H1 (cell line): Measurements from ENCODE around the gene GRM8. TPM values are rescaled to one million over a fixed set of nuclear protein-coding genes. Genes with fewer than 3 reads are reported as not detected.

Experiments used
- CTCF ChIA-PET: fragments of 300-600 bp; sonication (Branson Sonifier 250); formaldehyde crosslinking; loops from one replicate; lab custom pipeline; 2021; ENCODE audit not compliant: partially characterized antibody; lab: Charles Lee
- POLR2A ChIA-PET: fragments of 300-600 bp; sonication (Branson Sonifier 250); formaldehyde crosslinking; loops from one replicate; lab custom pipeline; 2021; ENCODE audit warnings: inconsistent platforms; ENCODE audit not compliant: partially characterized antibody; lab: Charles Lee
- DNase-seq, 2 experiments: peaks; one replicate each; pipeline versions ENCODE4 v3.0.0 to v3.0.0-alpha.2; 2010 to 2022; ENCODE audit warnings: low spot score in 2 of 2, low read depth in 1 of 2, mixed read lengths in 1 of 2
- FAIRE-seq: peaks from 2 replicates; lab custom pipeline; 2011; peaks lifted over from hg19 to GRCh38; lab: Jason Lieb, UNC
- H2AFZ ChIP-seq: 2 replicates; pipeline ENCODE4 v1.8.1; 2012; ENCODE audit warnings: low read length, inconsistent platforms
- H2AK5ac ChIP-seq: 2 replicates; pipeline ENCODE4 v1.6.1; 2013; ENCODE audit warnings: low read depth, low read length
- H2BK120ac ChIP-seq: replicated peaks from 2 replicates; pipeline ENCODE3; 2013; ENCODE audit warnings: low read depth, low read length, inconsistent platforms
- H2BK12ac ChIP-seq: 2 replicates; pipeline ENCODE4 v1.6.1; 2013; ENCODE audit warnings: low read depth, low read length
- H2BK15ac ChIP-seq: 2 replicates; pipeline ENCODE4 v1.6.1; 2013; ENCODE audit warnings: low read length
- H2BK20ac ChIP-seq: 2 replicates; pipeline ENCODE4 v1.6.1; 2013; ENCODE audit warnings: low read length
- H2BK5ac ChIP-seq: 2 replicates; pipeline ENCODE4 v1.6.1; 2013; ENCODE audit warnings: low read depth, low read length
- H3K14ac ChIP-seq: 2 replicates; pipeline ENCODE4 v1.6.1; 2013; ENCODE audit warnings: inconsistent platforms; ENCODE audit not compliant: insufficient read length
- H3K18ac ChIP-seq: 2 replicates; pipeline ENCODE4 v1.6.1; 2013; ENCODE audit warnings: low read length; ENCODE audit errors: extremely low read depth
- H3K23ac ChIP-seq: 2 replicates; pipeline ENCODE4 v1.6.1; 2013; ENCODE audit warnings: inconsistent platforms; ENCODE audit not compliant: insufficient read length
- H3K23me2 ChIP-seq: 2 replicates; pipeline ENCODE4 v1.6.1; 2013; ENCODE audit warnings: low read depth, low read length
- H3K27ac ChIP-seq: 2 replicates; pipeline ENCODE4 v1.6.1; 2011; ENCODE audit warnings: low read depth, low read length, inconsistent platforms
- H3K27me3 ChIP-seq, 4 experiments: replicated peaks in 1 of 4; 1 replicate in 1 of 4; 2 replicates in 3 of 4; pipeline versions ENCODE4 v1.6.1 to v1.8.1; 2011 to 2013; ENCODE audit warnings: low read length in 3 of 4, mild to moderate bottlenecking in 3 of 4, inconsistent platforms in 2 of 4, mixed read lengths in 2 of 4, moderate library complexity in 1 of 4; ENCODE audit not compliant: control insufficient read depth in 3 of 4, insufficient read depth in 3 of 4; ENCODE audit errors: extremely low read depth in 1 of 4
- H3K36me3 ChIP-seq, 4 experiments: 2 replicates each; pipeline versions ENCODE4 v1.6.1 to v1.8.1; 2011 to 2013; ENCODE audit warnings: mild to moderate bottlenecking in 4 of 4, low read length in 3 of 4, moderate library complexity in 2 of 4, control low read depth in 1 of 4, inconsistent platforms in 1 of 4; ENCODE audit not compliant: insufficient read depth in 4 of 4, control insufficient read depth in 2 of 4
- H3K4ac ChIP-seq: replicated peaks from 2 replicates; pipeline ENCODE3; 2013; ENCODE audit warnings: low read length, low read depth, mixed read lengths, inconsistent platforms; ENCODE audit not compliant: insufficient read length
- H3K4me1 ChIP-seq, 4 experiments: replicated peaks in 1 of 4; 1 replicate in 1 of 4; 2 replicates in 3 of 4; pipeline versions ENCODE4 v1.6.1 to v1.8.1; 2011 to 2013; ENCODE audit warnings: low read length in 3 of 4, inconsistent platforms in 2 of 4, mixed read lengths in 1 of 4; ENCODE audit not compliant: insufficient read depth in 4 of 4, control insufficient read depth in 3 of 4
- H3K4me2 ChIP-seq, 2 experiments: 2 replicates each; pipeline versions ENCODE4 v1.6.1 to v1.8.1; 2011 to 2013; ENCODE audit warnings: low read depth in 2 of 2, low read length in 2 of 2, control low read depth in 1 of 2, inconsistent platforms in 1 of 2, mild to moderate bottlenecking in 1 of 2; ENCODE audit not compliant: insufficient read depth in 1 of 2
- H3K4me3 ChIP-seq, 4 experiments: fragments of 200-600, 300-600 bp in 1 of 4; sonication (generic), shearing (Covaris generic), sonication (Bioruptor Twin) in 1 of 4; 2 replicates each; pipeline versions ENCODE4 v1.5.1 to v1.8.1; 2011 to 2016; ENCODE audit warnings: low read length in 4 of 4, low read depth in 3 of 4, control low read depth in 2 of 4, inconsistent platforms in 2 of 4, mild to moderate bottlenecking in 2 of 4, mixed read lengths in 1 of 4, moderate library complexity in 1 of 4; ENCODE audit not compliant: insufficient read depth in 2 of 4; ENCODE audit errors: extremely low read depth in 1 of 4
- H3K56ac ChIP-seq: replicated peaks from 2 replicates; pipeline ENCODE3; 2013; ENCODE audit warnings: low read depth, mild to moderate bottlenecking, mixed read lengths, low read length, inconsistent platforms; ENCODE audit not compliant: insufficient read length
- H3K79me1 ChIP-seq: 2 replicates; pipeline ENCODE4 v1.6.1; 2013; ENCODE audit warnings: low read depth, low read length, control low read depth
- H3K79me2 ChIP-seq, 2 experiments: 2 replicates each; pipeline versions ENCODE4 v1.6.1 to v1.8.1; 2012 to 2013; ENCODE audit warnings: low read length in 2 of 2, mild to moderate bottlenecking in 2 of 2, inconsistent platforms in 1 of 2; ENCODE audit not compliant: insufficient read depth in 2 of 2, control insufficient read depth in 1 of 2
- H3K9ac ChIP-seq, 4 experiments: replicated peaks in 1 of 4; 1 replicate in 1 of 4; 2 replicates in 3 of 4; pipeline versions ENCODE4 v1.6.1 to v1.8.1; 2011 to 2013; ENCODE audit warnings: low read depth in 3 of 4, low read length in 3 of 4, control low read depth in 2 of 4, mild to moderate bottlenecking in 2 of 4, moderate library complexity in 2 of 4, inconsistent platforms in 1 of 4; ENCODE audit errors: extremely low read depth in 1 of 4
- H3K9me3 ChIP-seq, 2 experiments: 2 replicates each; pipeline versions ENCODE4 v1.6.1 to v1.8.1; 2012 to 2013; ENCODE audit warnings: mild to moderate bottlenecking in 2 of 2, moderate library complexity in 2 of 2, control low read depth in 1 of 2, inconsistent platforms in 1 of 2, low read depth in 1 of 2, low read length in 1 of 2, mixed read lengths in 1 of 2; ENCODE audit not compliant: insufficient read depth in 2 of 2
- H4K20me1 ChIP-seq, 2 experiments: replicated peaks in 1 of 2; 2 replicates each; pipeline versions ENCODE3 to v1.8.1; 2011 to 2013; ENCODE audit warnings: inconsistent platforms in 2 of 2, low read length in 2 of 2, mild to moderate bottlenecking in 1 of 2; ENCODE audit not compliant: insufficient read depth in 2 of 2, control insufficient read depth in 1 of 2
- H4K5ac ChIP-seq: 2 replicates; pipeline ENCODE4 v1.6.1; 2013; ENCODE audit warnings: low read length, low read depth, mixed read lengths, inconsistent platforms; ENCODE audit not compliant: insufficient read length
- H4K8ac ChIP-seq: 2 replicates; pipeline ENCODE4 v1.8.0; 2013; ENCODE audit warnings: mild to moderate bottlenecking, moderate library complexity, low read length, inconsistent platforms; ENCODE audit not compliant: insufficient read depth; ENCODE audit errors: extremely low read depth
- H4K91ac ChIP-seq: replicated peaks from 2 replicates; pipeline ENCODE3; 2013; ENCODE audit warnings: low read length, mixed read lengths, inconsistent platforms; ENCODE audit not compliant: insufficient read length
- CBX8 ChIP-seq: fragments of 300-800, 300-1000 bp; sonication (generic); IDR thresholded peaks from 2 replicates; pipeline ENCODE4 v1.7.1; 2016; ENCODE audit warnings: low read depth, low read length, borderline replicate concordance
- CHD2 ChIP-seq: IDR thresholded peaks from 2 replicates; pipeline ENCODE4 v1.6.1; 2012; ENCODE audit warnings: low read length, improper control_type of control experiment
- CREB1 ChIP-seq: IDR thresholded peaks from 2 replicates; pipeline ENCODE4 v1.6.1; 2012; ENCODE audit warnings: inconsistent platforms
- GABPA ChIP-seq: IDR thresholded peaks from 2 replicates; pipeline ENCODE4 v1.6.1; 2011; ENCODE audit warnings: mild to moderate bottlenecking, low read length, moderate library complexity, borderline replicate concordance; ENCODE audit not compliant: insufficient read depth
- KDM4A ChIP-seq: IDR thresholded peaks from one replicate; pipeline ENCODE4 v1.7.1; 2012; ENCODE audit warnings: low read depth, mild to moderate bottlenecking, moderate library complexity, low read length, inconsistent platforms; ENCODE audit not compliant: severe bottlenecking
- RAD21 ChIP-seq, 2 experiments: IDR thresholded peaks in 1 of 2; conservative IDR thresholded peaks in 1 of 2; 2 replicates each; pipeline ENCODE4 v1.6.1; 2011; ENCODE audit warnings: low read depth in 2 of 2, low read length in 2 of 2, improper control_type of control experiment in 1 of 2, inconsistent platforms in 1 of 2, mild to moderate bottlenecking in 1 of 2, moderate library complexity in 1 of 2
- RFX5 ChIP-seq: IDR thresholded peaks from 2 replicates; pipeline ENCODE4 v1.6.1; 2011; ENCODE audit warnings: low read depth, low read length, improper control_type of control experiment, borderline replicate concordance
- polyA plus RNA-seq, 7 experiments: library from polyadenylated mRNA; depleted of rRNA in 3 of 7; stranded (reverse) in 5 of 7; unstranded in 2 of 7; fragments of >200 nt in 5 of 7; fragments of 200-250 nt in 2 of 7; gene quantifications; 1 replicate in 5 of 7; 2 replicates in 1 of 7; 4 replicates in 1 of 7; pipeline versions ENCODE4 v1.2.1 to v1.2.3, GENCODE V29; 2011 to 2013; ENCODE audit warnings: missing spikeins in 2 of 7, mixed read lengths in 2 of 7
- total RNA-seq: library from RNA; stranded (reverse); fragmentation: NEBNext Ultra II Directional; extraction: Animal tissue kit (Norgen Biotek cat#: 25700); gene quantifications from 2 replicates; pipeline ENCODE4 v1.2.1, GENCODE V29; 2021

Gene GRM8
- total and polyA plus RNA-seq, 2 of the 8 experiments (the other 6 are each of a cell fraction or from before 2014, with no cell fraction given) = 2.6 to 2.8 TPM

DNA sequence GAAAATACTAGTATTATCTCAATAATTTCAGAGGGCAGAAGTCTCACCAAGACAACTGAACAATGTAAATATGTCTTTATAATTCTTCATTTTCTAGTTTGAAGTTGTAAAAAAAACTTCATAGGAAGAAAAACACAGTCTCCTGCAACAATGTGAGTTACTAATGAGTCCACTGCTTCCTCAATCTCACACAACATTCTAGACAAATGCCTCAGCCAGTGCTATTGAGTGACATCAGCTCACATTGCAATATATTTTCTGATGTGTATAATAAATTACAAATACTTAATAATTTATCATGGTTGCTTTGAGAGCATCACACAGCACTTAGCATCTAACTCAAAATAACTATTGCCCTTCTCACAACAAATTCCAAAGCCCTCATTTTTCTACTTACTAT, 321.2 kb downstream of the GRM8 start:
- Histone ChIP-seq H2BK15ac (no peak overlapping the region), H4K8ac (no peak overlapping the region), H3K4me3 (no peak overlapping the region), H3K56ac (no peak overlapping the region), H3K79me1 (no peaks in the 10 kb centered on the region), H3K14ac (no peak overlapping the region), H2AK5ac (no peak overlapping the region), H3K23ac (no peak overlapping the region), H3K23me2 (no peaks in the 10 kb centered on the region), H3K79me2 (no peaks in the 10 kb centered on the region), H3K27ac (no peak overlapping the region), H2BK12ac (no peak overlapping the region), H3K18ac (no peak overlapping the region), H2BK5ac (no peak overlapping the region), H4K20me1 (no peaks in the 10 kb centered on the region), H4K91ac (no peak overlapping the region), H3K9me3 (no peaks in the 10 kb centered on the region), H3K9ac (no peak overlapping the region), H4K5ac (no peak overlapping the region), H3K4me1 (no peaks in the 10 kb centered on the region), H3K4ac (no peak overlapping the region), H2BK20ac (no peak overlapping the region), H3K36me3 (no peaks in the 10 kb centered on the region), H2BK120ac (no peak overlapping the region), H2AFZ (no peak overlapping the region), H3K27me3 (no peaks in the 10 kb centered on the region), H3K4me2 (no peak overlapping the region)
- TF ChIP-seq RAD21 (IDR thresholded peaks at IDR 0.05 in 1 of 2, conservative IDR thresholded peaks at IDR 0.05 in 1 of 2; ENCODE audit: low read depth in 2 of 2, low read length in 2 of 2) (no peak), CBX8 (no peak), CHD2 (no peak), RFX5 (no peak), KDM4A (no peak), GABPA (no peak), CREB1 (no peak)
- DNase-seq = no peak
- POLR2A ChIA-PET = no interaction called here
- CTCF ChIA-PET = no interaction called here
- no peak for FAIRE-seq
